ENCODE measurements around the gene PGBD1.

Gene PGBD1

DNA sequence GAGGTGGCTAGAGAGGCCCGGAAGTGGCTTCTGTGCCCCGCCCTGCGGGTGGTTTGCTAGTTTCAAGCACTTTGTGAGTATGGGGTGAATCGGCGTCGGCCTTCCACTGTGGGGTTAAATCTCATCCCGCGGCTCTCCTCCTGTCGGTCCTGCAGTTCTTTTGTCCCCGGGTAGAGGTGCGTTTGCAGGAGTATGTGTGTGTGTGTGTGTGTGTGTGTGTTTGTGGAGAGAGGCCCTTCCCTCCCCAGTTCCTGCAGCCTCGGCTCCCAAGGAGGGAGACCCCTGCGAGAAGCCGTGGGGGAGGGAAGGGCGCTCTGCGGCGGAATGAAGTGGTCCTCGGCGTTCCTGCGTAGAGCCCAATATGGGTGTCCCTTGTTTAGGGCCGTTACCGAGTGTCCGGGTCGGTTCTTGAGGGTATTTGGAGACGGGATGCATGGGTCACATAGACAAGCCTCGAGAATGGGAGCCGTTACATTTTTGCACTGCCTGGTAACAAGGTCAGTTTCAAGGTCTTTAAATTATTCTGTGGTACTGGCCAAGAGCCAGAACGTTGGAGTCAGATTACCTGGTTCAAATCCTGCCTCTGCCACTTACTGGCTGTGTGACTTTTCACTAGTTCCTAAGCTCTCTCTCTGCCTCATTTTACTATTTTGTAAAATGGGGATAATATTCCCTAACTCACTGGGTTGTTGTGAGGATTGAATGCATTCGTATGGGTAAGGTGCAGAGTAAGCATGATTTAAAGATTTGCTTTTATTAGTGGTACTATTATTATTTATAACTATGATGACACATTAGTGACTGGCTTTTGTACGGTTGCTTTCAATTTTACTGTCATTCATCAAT is 68.7 kb downstream of the PGBD1 start, which contains the start of gene ZKSCAN3:
ZKSCAN3 (plus strand) TSS at position 56 of the 846 bp plus-strand sequence. CDS start 9,640 bp downstream, outside the sequence.
- intact Hi-C loops (cut with DNase I): loop anchor here (10.0 kb wide), 2 partner anchors 95 to 215 kb away; partner anchors contain the start of genes NKAPL and ZKSCAN4
- peak; percentile 81 to 97 (median 91) for DNase-seq

DNA sequence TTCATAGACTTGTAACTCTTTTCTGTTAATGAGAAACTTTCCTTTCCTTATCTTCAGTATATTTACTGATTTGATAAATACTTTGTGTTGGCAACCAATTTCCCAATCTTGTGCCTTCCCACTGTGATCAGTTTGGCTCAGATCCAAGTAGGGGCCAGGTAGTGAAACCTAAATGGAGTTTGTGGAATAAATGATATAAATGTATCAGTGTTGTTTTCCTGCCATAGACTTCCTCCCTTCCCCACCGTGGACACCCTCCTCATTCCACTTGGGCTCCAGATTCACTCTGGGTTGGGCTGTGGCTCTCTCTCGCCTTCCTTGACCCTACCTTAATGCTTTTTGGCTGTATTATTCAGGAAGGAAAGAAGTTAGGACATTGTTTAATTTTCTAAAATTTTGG is 69.7 kb downstream of the PGBD1 start:
- intact Hi-C loops (cut with DNase I): loop anchor here (10.0 kb wide), 2 partner anchors 96 to 216 kb away; partner anchors contain the start of genes NKAPL and ZKSCAN4

DNA sequence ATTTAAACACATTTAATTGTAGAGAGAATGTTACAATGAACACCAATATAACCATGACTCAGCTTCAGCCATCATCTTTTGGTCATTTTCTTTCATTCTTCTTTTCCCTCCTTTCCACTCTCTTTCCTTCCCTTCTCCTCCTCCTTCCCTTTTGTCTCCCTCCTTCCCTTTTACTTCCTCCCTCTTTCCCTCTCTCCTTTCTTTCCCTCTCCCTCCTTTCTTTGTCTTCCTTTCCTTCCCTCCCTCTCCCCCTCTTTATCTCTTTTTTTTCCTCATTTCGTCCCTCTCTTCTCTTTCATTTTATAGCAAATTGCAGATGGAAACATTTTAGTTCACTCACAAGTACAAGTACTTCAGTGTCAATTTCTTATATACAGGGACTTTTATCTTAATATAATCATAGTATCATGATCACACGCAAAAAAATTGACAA is 70.1 kb downstream of the PGBD1 start:
- DNase-seq: no peak
- intact Hi-C loops (cut with DNase I): loop anchor here (10.0 kb wide), 2 partner anchors 97 to 217 kb away; partner anchors contain the start of genes NKAPL and ZKSCAN4

More for the DNA sequence above, 69.7 kb downstream of the PGBD1 start:
- DNase-seq: no peak

Measured in head of caudate nucleus (tissue), 42 donors.